ENCODE measurements around the gene IFNAR2. TPM values are rescaled to one million over a fixed set of nuclear protein-coding genes. Genes with fewer than 3 reads are reported as not detected.
A peak's percentile ranks its signal among the peaks of the same experiment; 100 is the strongest.

IFNAR2 gene
- total and polyA plus RNA-seq, 2 experiments from 2014 or later: 18.2 to 19.6 TPM

DNA sequence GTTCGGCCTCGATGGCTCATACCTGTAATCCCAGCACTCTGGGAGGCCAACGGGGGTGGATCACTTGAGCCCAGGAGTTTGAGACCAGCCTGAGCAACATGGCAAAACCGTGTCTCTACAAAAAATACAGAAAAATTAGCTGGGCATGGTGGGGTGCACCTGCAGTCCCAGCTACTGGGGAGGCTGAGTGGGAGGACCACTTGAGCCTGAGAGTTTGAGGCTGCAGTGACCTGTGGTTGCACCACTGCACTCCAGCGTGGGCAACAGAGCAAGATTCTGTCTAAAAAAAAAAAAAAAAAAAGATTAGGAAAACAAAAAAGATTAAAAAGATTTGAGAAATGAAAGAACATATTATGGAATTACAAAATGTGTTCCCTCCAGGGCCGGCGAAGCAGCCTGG lies 18.4 kb upstream of the IFNAR2 start:
- H3K27ac ChIP-seq: peak overlapping the region; percentile 89
- H3K9me2 ChIP-seq (replicated peaks; ENCODE audit: insufficient read depth): no peaks in the 10 kb centered on the region
- 87% methylated on average over 7 of the region's 7 CpGs for WGBS (ENCODE audit: low lambda C conversion rate, missing lambda C conversion rate)
- no peaks in the 10 kb centered on the region for H3K9me3 ChIP-seq (ENCODE audit: low read depth)
- H3K4me3 ChIP-seq: no peak overlapping the region
- peaks cover 9% of the 10 kb centered on the region for H3K4me1 ChIP-seq (ENCODE audit: insufficient read depth)
- H3K4me2 ChIP-seq: no peak overlapping the region
- no peak for DNase-seq (ENCODE audit: low spot score)
- H3K36me3 ChIP-seq (replicated peaks; ENCODE audit: insufficient read depth, low read depth): no peaks in the 10 kb centered on the region
- no peaks in the 10 kb centered on the region for H4K20me1 ChIP-seq (ENCODE audit: insufficient read depth, poor library complexity, severe bottlenecking)
- H3K79me2 ChIP-seq: no peaks in the 10 kb centered on the region
- no peaks in the 10 kb centered on the region for H3K27me3 ChIP-seq
- TF ChIP-seq, protein P1, sequence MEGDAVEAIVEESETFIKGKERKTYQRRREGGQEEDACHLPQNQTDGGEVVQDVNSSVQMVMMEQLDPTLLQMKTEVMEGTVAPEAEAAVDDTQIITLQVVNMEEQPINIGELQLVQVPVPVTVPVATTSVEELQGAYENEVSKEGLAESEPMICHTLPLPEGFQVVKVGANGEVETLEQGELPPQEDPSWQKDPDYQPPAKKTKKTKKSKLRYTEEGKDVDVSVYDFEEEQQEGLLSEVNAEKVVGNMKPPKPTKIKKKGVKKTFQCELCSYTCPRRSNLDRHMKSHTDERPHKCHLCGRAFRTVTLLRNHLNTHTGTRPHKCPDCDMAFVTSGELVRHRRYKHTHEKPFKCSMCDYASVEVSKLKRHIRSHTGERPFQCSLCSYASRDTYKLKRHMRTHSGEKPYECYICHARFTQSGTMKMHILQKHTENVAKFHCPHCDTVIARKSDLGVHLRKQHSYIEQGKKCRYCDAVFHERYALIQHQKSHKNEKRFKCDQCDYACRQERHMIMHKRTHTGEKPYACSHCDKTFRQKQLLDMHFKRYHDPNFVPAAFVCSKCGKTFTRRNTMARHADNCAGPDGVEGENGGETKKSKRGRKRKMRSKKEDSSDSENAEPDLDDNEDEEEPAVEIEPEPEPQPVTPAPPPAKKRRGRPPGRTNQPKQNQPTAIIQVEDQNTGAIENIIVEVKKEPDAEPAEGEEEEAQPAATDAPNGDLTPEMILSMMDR (IDR thresholded peaks at IDR 0.05; ENCODE audit: poor library complexity): no peak
- no peak for TF ChIP-seq EZH2 (IDR thresholded peaks at IDR 0.05; ENCODE audit: borderline replicate concordance)
- no peak for TF ChIP-seq EZH2phosphoT487 (IDR thresholded peaks at IDR 0.05; ENCODE audit: low read depth, severe bottlenecking, unreplicated experiment)
- H2AFZ ChIP-seq: no peak overlapping the region

DNA sequence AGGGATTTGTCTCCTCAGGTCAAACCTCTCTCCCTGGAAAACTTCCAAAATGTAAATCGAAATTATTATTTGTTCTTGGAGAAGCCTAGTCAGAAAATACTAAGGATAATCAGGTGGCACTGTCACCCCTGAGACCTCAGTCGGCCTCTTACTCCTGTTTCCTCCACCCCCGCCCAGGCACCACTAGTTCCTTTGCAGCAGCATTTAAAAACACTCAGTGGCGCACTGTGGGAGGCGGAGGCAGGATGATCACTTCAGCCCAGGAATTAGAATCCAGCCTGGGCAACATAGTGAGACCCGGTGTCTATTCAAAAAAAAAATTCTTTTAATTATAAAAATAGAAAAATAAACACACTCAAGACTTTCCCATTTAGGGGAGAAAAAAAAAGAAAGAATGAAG lies 18.0 kb upstream of the IFNAR2 start:
- no peaks in the 10 kb centered on the region for H3K36me3 ChIP-seq (replicated peaks; ENCODE audit: insufficient read depth, low read depth)
- H3K4me2 ChIP-seq: peak overlapping the region; percentile 43
- no peak for DNase-seq (ENCODE audit: low spot score)
- H2AFZ ChIP-seq: no peak overlapping the region
- no peaks in the 10 kb centered on the region for H3K27me3 ChIP-seq
- no peaks in the 10 kb centered on the region for H3K9me2 ChIP-seq (replicated peaks; ENCODE audit: insufficient read depth)
- TF ChIP-seq EZH2 (IDR thresholded peaks at IDR 0.05; ENCODE audit: borderline replicate concordance): no peak
- TF ChIP-seq, protein P1 (IDR thresholded peaks at IDR 0.05; ENCODE audit: poor library complexity): no peak
- TF ChIP-seq EZH2phosphoT487 (IDR thresholded peaks at IDR 0.05; ENCODE audit: low read depth, severe bottlenecking, unreplicated experiment): no peak
- no peak overlapping the region for H3K4me3 ChIP-seq
- 74% methylated on average over 6 of the region's 6 CpGs for WGBS (ENCODE audit: low lambda C conversion rate, missing lambda C conversion rate)
- no peaks in the 10 kb centered on the region for H4K20me1 ChIP-seq (ENCODE audit: insufficient read depth, poor library complexity, severe bottlenecking)
- H3K9me3 ChIP-seq (ENCODE audit: low read depth): no peaks in the 10 kb centered on the region
- no peaks in the 10 kb centered on the region for H3K79me2 ChIP-seq
- peaks cover 9% of the 10 kb centered on the region for H3K4me1 ChIP-seq (ENCODE audit: insufficient read depth)
- peak overlapping the region; percentile 89 for H3K27ac ChIP-seq

DNA sequence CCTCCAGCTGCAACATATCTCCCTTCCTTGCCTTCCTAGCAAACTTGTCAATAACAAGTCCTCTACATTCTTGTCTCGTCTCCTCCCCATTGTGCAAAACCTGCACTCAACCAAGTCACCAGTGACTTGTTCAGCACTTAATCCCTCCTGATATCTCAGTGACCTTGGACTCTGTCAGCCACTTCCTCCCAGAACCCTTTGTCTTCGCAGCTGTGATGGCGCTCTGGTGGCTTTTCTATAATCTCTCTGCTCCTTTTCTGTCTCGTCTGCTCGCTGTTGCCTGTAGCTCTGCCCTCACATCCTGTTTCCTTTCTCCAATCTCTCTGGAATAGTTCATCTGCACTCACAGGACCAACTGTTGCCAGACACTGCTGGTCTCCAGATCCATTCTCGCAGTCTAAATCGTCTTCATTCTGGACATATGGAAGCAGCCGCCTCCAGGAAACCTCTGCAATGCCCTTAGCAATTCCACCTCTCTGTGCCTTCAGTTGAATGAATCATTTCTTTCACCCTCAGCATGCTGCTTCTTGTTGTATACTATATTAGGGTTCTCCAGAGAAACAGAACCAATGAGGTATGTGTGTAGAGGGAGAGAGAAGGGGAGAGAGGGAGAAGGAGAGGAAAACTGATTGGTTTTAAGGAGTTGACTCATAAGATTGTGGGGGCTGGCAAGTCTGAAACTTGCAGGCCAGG lies 17.4 kb upstream of the IFNAR2 start:
- no peaks in the 10 kb centered on the region for H3K9me2 ChIP-seq (replicated peaks; ENCODE audit: insufficient read depth)
- H3K27ac ChIP-seq: peak overlapping the region; percentile 89
- peak; percentile 56 for DNase-seq (ENCODE audit: low spot score)
- no peaks in the 10 kb centered on the region for H3K79me2 ChIP-seq
- peak overlapping the region; percentile 43 for H3K4me2 ChIP-seq
- H3K9me3 ChIP-seq (ENCODE audit: low read depth): no peaks in the 10 kb centered on the region
- peak overlapping the region; percentile 8 for H2AFZ ChIP-seq
- H3K4me3 ChIP-seq: no peak overlapping the region
- WGBS (ENCODE audit: low lambda C conversion rate, missing lambda C conversion rate): 39% methylated on average over 8 of the region's 8 CpGs
- peaks cover 9% of the 10 kb centered on the region for H3K4me1 ChIP-seq (ENCODE audit: insufficient read depth)
- no peaks in the 10 kb centered on the region for H4K20me1 ChIP-seq (ENCODE audit: insufficient read depth, poor library complexity, severe bottlenecking)
- H3K36me3 ChIP-seq (replicated peaks; ENCODE audit: insufficient read depth, low read depth): no peaks in the 10 kb centered on the region
- H3K27me3 ChIP-seq: no peaks in the 10 kb centered on the region
- TF ChIP-seq EZH2 (IDR thresholded peaks at IDR 0.05; ENCODE audit: borderline replicate concordance): no peak
- TF ChIP-seq, protein P1 (IDR thresholded peaks at IDR 0.05; ENCODE audit: poor library complexity): no peak
- TF ChIP-seq EZH2phosphoT487 (IDR thresholded peaks at IDR 0.05; ENCODE audit: low read depth, severe bottlenecking, unreplicated experiment): no peak

Measured in hepatocyte (in vitro differentiated cells).